Natural killer cell (primary cell): ENCODE measurements around the gene UMOD. TPM values are rescaled to one million over a fixed set of nuclear protein-coding genes. Genes with fewer than 3 reads are reported as not detected.

Experiments
- ATAC-seq, 3 donors: fragments of 150-1000 bp in 2 of 3; fragments of 200-7000 bp in 1 of 3; cut with Tn5 transposase; 1 replicate in 1 of 3; 2 replicates in 2 of 3; pipeline ENCODE4 v1.10.0; 2021; ENCODE audit warnings: mild to moderate bottlenecking in 2 of 3, moderate library complexity in 2 of 3
- DNase-seq, 2 donors: peaks; one replicate each; pipeline versions ENCODE4 v3.0.0 to v3.0.0-alpha.2; 2013 to 2021; ENCODE audit warnings: mixed read lengths in 1 of 2
- H3K27ac ChIP-seq: one replicate; pipeline ENCODE4 v1.5.1; 2013; ENCODE audit warnings: mild to moderate bottlenecking, low read length
- H3K27me3 ChIP-seq: one replicate; pipeline ENCODE4 v1.6.1; 2013; ENCODE audit warnings: low read length; ENCODE audit not compliant: control insufficient read depth, insufficient read depth
- H3K36me3 ChIP-seq: one replicate; pipeline ENCODE4 v1.6.1; 2013; ENCODE audit warnings: low read length; ENCODE audit not compliant: control insufficient read depth, insufficient read depth
- H3K4me1 ChIP-seq: one replicate; pipeline ENCODE4 v1.6.1; 2013; ENCODE audit warnings: low read length; ENCODE audit not compliant: control insufficient read depth, insufficient read depth
- H3K4me3 ChIP-seq: one replicate; pipeline ENCODE4 v1.5.1; 2013; ENCODE audit warnings: low read length
- H3K9me3 ChIP-seq: one replicate; pipeline ENCODE4 v1.6.1; 2013; ENCODE audit warnings: low read length; ENCODE audit not compliant: control insufficient read depth, insufficient read depth
- H3K27ac Mint-ChIP-seq, 2 donors: one replicate each; pipeline ENCODE4 v1.8.0; 2022; ENCODE audit warnings: mild to moderate bottlenecking in 2 of 2, mixed read lengths in 2 of 2, moderate library complexity in 1 of 2
- H3K27me3 Mint-ChIP-seq, 2 donors: one replicate each; pipeline ENCODE4 v1.8.0; 2022; ENCODE audit warnings: low read depth in 2 of 2, mixed read lengths in 2 of 2
- H3K36me3 Mint-ChIP-seq: one replicate; pipeline ENCODE4 v1.8.0; 2022; ENCODE audit warnings: mixed read lengths
- H3K4me1 Mint-ChIP-seq, 2 donors: one replicate each; pipeline ENCODE4 v1.8.0; 2022; ENCODE audit warnings: mixed read lengths in 2 of 2
- H3K4me3 Mint-ChIP-seq: one replicate; pipeline ENCODE4 v1.8.0; 2022; ENCODE audit warnings: mild to moderate bottlenecking, moderate library complexity, mixed read lengths
- H3K9me3 Mint-ChIP-seq, 2 donors: one replicate each; pipeline ENCODE4 v1.8.0; 2022; ENCODE audit warnings: mixed read lengths in 2 of 2
- CTCF ChIP-seq: fragments of 200-600 bp; IDR thresholded peaks from one replicate; pipeline ENCODE4 v1.8.0; 2022; ENCODE audit warnings: antibody characterized with exemption
- WGBS: methylation state at CpG from one replicate; pipeline ENCODE4 v1.1.7; 2013; ENCODE audit warnings: missing lambda C conversion rate; ENCODE audit not compliant: insufficient coverage; 5-methylcytosine and 5-hydroxymethylcytosine counted together
- intact Hi-C: fragments of 100-400 bp; cut with micrococcal nuclease; formaldehyde crosslinking; loops from one replicate; pipeline ENCODE4 v1.14.2; 2022
- total RNA-seq, 4 donors: library from RNA; stranded (reverse); fragments of 120-200 nt in 1 of 4; gene quantifications; one replicate each; pipeline versions ENCODE4 v1.2.3 to v1.2.4, GENCODE V29; 2013 to 2022

UMOD gene
- total RNA-seq, 3 donors from 2014 or later (not counting 1 experiment from before 2014, with no cell fraction given) = not detected

DNA sequence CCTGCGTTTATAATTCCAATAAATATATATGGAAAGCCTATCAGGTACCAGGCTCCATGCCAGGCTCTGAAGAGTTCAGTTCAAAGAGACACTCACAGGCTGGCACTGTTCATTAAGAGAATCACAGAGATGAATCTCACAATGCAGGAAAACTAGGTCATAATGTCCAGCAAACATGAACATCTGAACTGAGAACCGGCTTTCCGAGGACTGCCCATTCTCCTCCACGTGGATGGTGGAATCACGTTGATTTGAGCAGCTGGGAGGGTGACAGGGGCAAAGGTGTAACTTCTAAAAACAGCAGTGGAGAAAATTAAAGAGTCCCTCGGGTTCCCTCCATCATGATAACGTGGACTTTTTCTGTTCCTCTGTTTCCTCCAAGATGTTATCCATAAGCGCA is 35.4 kb downstream of the UMOD start:
- no peaks in the 10 kb centered on the region for H3K9me3 ChIP-seq
- Mint-ChIP-seq H3K36me3 (no peaks in the 10 kb centered on the region), H3K4me1 (no peaks in the 10 kb centered on the region), H3K4me3 (no peak overlapping the region), H3K27ac (no peak overlapping the region), H3K9me3 (no peaks in the 10 kb centered on the region), H3K27me3 (peaks cover 0 to 3% of the 10 kb centered on the region in 2 donors)
- H3K36me3 ChIP-seq = no peaks in the 10 kb centered on the region
- no peak overlapping the region for H3K4me3 ChIP-seq
- 66% methylated on average over 7 of the region's 8 CpGs for WGBS
- no peaks in the 10 kb centered on the region for H3K27me3 ChIP-seq
- no peak overlapping the region for H3K27ac ChIP-seq
- DNase-seq (no peak), ATAC-seq (no peak)
- H3K4me1 ChIP-seq = no peaks in the 10 kb centered on the region
- TF ChIP-seq CTCF = no peak
- intact Hi-C loops = no loop called here

- no peak overlapping the region for H3K27ac ChIP-seq
- DNase-seq (no peak), ATAC-seq (no peak)
- H3K27me3 ChIP-seq = no peaks in the 10 kb centered on the region
- Mint-ChIP-seq H3K36me3 (no peaks in the 10 kb centered on the region), H3K4me3 (no peak overlapping the region), H3K9me3 (no peaks in the 10 kb centered on the region), H3K27me3 (peaks cover 0 to 3% of the 10 kb centered on the region in 2 donors), H3K4me1 (no peaks in the 10 kb centered on the region), H3K27ac (no peak overlapping the region)
- TF ChIP-seq CTCF = no peak
- no peaks in the 10 kb centered on the region for H3K9me3 ChIP-seq
- WGBS = 68% methylated on average over 5 of the region's 5 CpGs
- H3K4me1 ChIP-seq = no peaks in the 10 kb centered on the region
- intact Hi-C loops = no loop called here
- no peaks in the 10 kb centered on the region for H3K36me3 ChIP-seq
- H3K4me3 ChIP-seq = no peak overlapping the region
Observed at GRCh38 chr16:20316715-20317114, 35.8 kb downstream of the UMOD start.

DNA sequence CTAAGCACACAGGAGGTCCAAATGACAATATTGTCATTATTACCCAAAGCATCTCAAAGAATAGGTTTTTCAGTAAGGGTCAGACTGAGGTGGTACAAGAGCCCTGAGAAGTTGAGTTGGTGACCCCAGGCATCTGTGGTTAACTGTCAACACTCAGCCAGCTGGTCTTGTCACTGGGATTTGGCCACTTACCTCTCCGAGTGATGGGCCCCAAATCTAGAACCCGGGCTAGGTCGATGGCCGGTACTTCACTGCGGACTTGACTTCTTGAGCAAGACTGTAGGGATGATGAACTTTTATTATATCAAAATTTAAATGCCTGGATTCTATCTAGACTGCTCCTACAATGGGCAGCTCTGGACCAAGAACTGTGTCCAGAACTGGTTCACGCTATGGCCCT is 36.8 kb downstream of the UMOD start:
- ATAC-seq (no peak), DNase-seq (no peak)
- Histone ChIP-seq H3K4me1 (no peaks in the 10 kb centered on the region), H3K9me3 (no peaks in the 10 kb centered on the region), H3K36me3 (no peaks in the 10 kb centered on the region), H3K27ac (no peak overlapping the region), H3K4me3 (no peak overlapping the region), H3K27me3 (no peaks in the 10 kb centered on the region)
- 84% methylated on average over 4 of the region's 6 CpGs for WGBS
- H3K9me3 Mint-ChIP-seq = no peaks in the 10 kb centered on the region
- TF ChIP-seq CTCF = no peak
- no peaks in the 10 kb centered on the region for H3K4me1 Mint-ChIP-seq
- H3K27me3 Mint-ChIP-seq = no peaks in the 10 kb centered on the region
- intact Hi-C loops = no loop called here
- H3K27ac Mint-ChIP-seq = no peak overlapping the region
- no peak overlapping the region for H3K4me3 Mint-ChIP-seq
- no peaks in the 10 kb centered on the region for H3K36me3 Mint-ChIP-seq

GRCh38 chr16:20314575-20314974 is 37.9 kb downstream of the UMOD start:
- 93% methylated on average over 3 of the region's 3 CpGs for WGBS
- no peak for TF ChIP-seq CTCF
- no peak overlapping the region for H3K27ac Mint-ChIP-seq

More at GRCh38 chr16:20314575-20314974, 37.9 kb downstream of the UMOD start:
- Histone ChIP-seq H3K27me3 (no peaks in the 10 kb centered on the region), H3K4me1 (no peaks in the 10 kb centered on the region), H3K4me3 (no peak overlapping the region), H3K27ac (no peak overlapping the region), H3K36me3 (no peaks in the 10 kb centered on the region), H3K9me3 (no peaks in the 10 kb centered on the region)
- intact Hi-C loops = no loop called here
- no peaks in the 10 kb centered on the region for H3K4me1 Mint-ChIP-seq
- ATAC-seq (no peak), DNase-seq (no peak)
- H3K9me3 Mint-ChIP-seq = no peaks in the 10 kb centered on the region
- no peaks in the 10 kb centered on the region for H3K36me3 Mint-ChIP-seq
- no peak overlapping the region for H3K4me3 Mint-ChIP-seq
- no peaks in the 10 kb centered on the region for H3K27me3 Mint-ChIP-seq
